Subcutaneous abdominal adipose tissue (tissue), 5 donors: ENCODE results near the gene SLC38A3.

Experiments
- H3K27ac ChIP-seq: one replicate; pipeline ENCODE4 v1.7.0; 2013; ENCODE audit warnings: low read depth, mild to moderate bottlenecking, inconsistent platforms, low read length, moderate library complexity
- H3K27me3 ChIP-seq, 5 donors: one replicate each; pipeline ENCODE4 v1.7.0; 2013; ENCODE audit warnings: low read length in 5 of 5, inconsistent platforms in 1 of 5; ENCODE audit not compliant: control insufficient read depth in 5 of 5, insufficient read depth in 4 of 5
- H3K36me3 ChIP-seq, 5 donors: one replicate each; pipeline ENCODE4 v1.7.0; 2013; ENCODE audit warnings: low read length in 5 of 5; ENCODE audit not compliant: control insufficient read depth in 5 of 5, insufficient read depth in 5 of 5
- H3K4me1 ChIP-seq, 5 donors: one replicate each; pipeline ENCODE4 v1.7.0; 2013; ENCODE audit warnings: low read length in 5 of 5, mild to moderate bottlenecking in 3 of 5, moderate library complexity in 1 of 5; ENCODE audit not compliant: control insufficient read depth in 5 of 5, insufficient read depth in 5 of 5
- H3K4me3 ChIP-seq, 5 donors: one replicate each; pipeline ENCODE4 v1.7.0; 2013; ENCODE audit warnings: low read length in 5 of 5, low read depth in 1 of 5
- H3K9ac ChIP-seq, 5 donors: one replicate each; pipeline ENCODE4 v1.7.0; 2013; ENCODE audit warnings: low read length in 5 of 5, mild to moderate bottlenecking in 4 of 5, moderate library complexity in 3 of 5
- H3K9me3 ChIP-seq, 5 donors: one replicate each; pipeline ENCODE4 v1.7.0; 2013; ENCODE audit warnings: low read length in 5 of 5; ENCODE audit not compliant: control insufficient read depth in 5 of 5
- donor health status: healthy.
- donor health status: healthy.
- donor health status: healthy.
- donor health status: healthy.
- donor health status: healthy.

Gene SLC38A3

DNA sequence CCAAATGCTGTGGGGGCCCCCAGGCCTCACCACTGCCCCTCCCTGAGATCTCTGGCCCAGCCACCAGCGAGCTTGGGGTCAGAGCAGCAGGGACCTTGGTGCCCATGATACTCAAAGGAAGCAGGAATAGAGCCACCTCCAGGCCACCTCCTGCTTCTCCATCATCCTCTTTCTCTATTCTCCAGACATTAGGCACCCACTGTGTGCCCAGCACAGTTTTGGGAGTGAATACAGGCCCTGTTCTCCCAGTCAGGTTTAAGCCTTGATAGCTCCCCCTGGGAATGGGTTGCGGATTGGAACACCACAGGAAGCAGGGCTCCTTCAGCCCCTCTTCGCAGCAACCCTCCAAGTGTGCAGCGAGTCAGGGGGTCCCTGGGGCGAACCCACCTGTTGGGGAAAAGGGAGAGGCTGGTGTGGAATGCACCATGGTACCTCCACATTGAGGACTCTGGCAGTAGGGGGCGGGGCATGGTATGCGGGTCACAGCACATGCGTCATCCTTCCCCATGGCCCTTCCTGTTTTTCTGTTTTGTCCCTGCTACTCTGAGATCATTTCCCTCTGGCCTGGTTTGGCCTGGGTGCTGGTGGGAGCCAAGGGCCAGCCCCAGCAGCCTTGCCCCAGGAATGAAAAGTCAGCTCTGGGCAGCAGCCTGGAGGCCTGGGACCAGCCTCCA, 49.6 kb downstream of the SLC38A3 start:
- H3K27ac ChIP-seq, result peak overlapping the region; percentile 92
- peak overlapping the region in 1 of 5 donors; percentile 10 for H3K4me3 ChIP-seq
- H3K9me3 ChIP-seq, result peaks cover 0 to 10% (median 6%) of the 10 kb centered on the region in 5 donors
- no peaks in the 10 kb centered on the region for H3K27me3 ChIP-seq
- H3K9ac ChIP-seq, result peak overlapping the region in 4 of 5 donors; percentile 33 to 66 (median 58)
- H3K36me3 ChIP-seq, result peaks cover 0 to 89% (median 70%) of the 10 kb centered on the region in 5 donors
- peaks cover 15 to 77% (median 53%) of the 10 kb centered on the region in 5 donors for H3K4me1 ChIP-seq

DNA sequence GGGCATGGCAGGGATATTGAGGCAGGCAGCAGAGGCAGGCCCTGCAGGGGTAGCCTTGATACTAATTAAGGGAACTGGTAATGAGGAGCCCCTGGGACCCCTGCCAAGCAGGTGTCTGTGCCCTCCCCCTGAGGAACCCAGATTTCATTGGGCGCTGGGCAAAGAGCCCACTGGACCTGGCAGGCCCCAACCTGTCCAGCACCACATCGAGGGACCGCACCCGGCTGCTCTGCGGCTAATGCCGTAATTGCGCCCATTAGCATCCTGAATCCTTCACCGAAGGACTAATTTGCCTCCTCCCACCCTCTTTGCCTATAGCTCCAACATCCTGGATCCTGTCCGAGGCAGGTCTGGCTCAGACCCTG, 50.2 kb downstream of the SLC38A3 start:
- Histone ChIP-seq H3K4me1 (peaks cover 10 to 73% (median 51%) of the 10 kb centered on the region in 5 donors), H3K27me3 (no peaks in the 10 kb centered on the region), H3K27ac (peak overlapping the region; percentile 92), H3K4me3 (peak overlapping the region in 1 of 5 donors; percentile 10), H3K9me3 (peaks cover 0 to 10% (median 6%) of the 10 kb centered on the region in 5 donors), H3K36me3 (peaks cover 0 to 84% (median 66%) of the 10 kb centered on the region in 5 donors), H3K9ac (peak overlapping the region in 2 of 5 donors; percentile 46 to 56)

DNA sequence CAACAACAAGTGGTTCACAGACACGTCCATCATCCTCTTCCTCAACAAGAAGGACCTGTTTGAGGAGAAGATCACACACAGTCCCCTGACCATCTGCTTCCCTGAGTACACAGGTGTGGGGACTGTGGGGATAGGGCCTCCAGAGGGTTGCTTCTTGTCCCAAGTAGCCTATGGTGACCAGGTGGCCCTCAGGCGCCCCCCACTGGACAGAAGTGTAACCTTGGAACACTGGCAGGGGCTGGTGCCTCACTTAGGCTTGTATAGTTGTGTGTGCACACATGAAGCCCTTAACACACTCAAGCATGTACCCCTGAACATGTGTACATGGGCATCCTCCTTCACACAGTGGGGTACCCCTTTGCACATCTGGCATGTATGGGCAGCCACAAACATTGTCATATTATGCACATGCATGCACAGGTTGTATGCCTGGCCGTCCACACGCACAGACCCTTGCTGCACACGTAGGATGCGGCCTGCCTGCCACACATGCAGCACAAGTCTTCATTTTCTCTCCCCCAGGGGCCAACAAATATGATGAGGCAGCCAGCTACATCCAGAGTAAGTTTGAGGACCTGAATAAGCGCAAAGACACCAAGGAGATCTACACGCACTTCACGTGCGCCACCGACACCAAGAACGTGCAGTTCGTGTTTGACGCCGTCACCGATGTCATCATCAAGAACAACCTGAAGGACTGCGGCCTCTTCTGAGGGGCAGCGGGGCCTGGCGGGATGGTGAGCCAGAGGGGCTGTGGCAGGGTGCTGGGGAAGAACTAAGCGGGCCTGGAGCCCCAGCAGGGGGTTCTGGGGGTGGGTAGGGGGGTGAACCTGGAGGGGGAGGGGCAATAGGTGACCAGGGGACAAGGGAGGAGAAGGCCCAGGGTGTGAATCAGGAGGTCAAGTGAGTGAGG, 52.2 kb downstream of the SLC38A3 start:
- Histone ChIP-seq H3K27me3 (no peaks in the 10 kb centered on the region), H3K4me3 (peak overlapping the region in 1 of 5 donors; percentile 13), H3K4me1 (peaks cover 8 to 68% (median 53%) of the 10 kb centered on the region in 5 donors), H3K9ac (no peak overlapping the region), H3K27ac (no peak overlapping the region), H3K9me3 (peaks cover 0 to 10% (median 6%) of the 10 kb centered on the region in 5 donors), H3K36me3 (peaks cover 0 to 65% (median 57%) of the 10 kb centered on the region in 5 donors)

DNA sequence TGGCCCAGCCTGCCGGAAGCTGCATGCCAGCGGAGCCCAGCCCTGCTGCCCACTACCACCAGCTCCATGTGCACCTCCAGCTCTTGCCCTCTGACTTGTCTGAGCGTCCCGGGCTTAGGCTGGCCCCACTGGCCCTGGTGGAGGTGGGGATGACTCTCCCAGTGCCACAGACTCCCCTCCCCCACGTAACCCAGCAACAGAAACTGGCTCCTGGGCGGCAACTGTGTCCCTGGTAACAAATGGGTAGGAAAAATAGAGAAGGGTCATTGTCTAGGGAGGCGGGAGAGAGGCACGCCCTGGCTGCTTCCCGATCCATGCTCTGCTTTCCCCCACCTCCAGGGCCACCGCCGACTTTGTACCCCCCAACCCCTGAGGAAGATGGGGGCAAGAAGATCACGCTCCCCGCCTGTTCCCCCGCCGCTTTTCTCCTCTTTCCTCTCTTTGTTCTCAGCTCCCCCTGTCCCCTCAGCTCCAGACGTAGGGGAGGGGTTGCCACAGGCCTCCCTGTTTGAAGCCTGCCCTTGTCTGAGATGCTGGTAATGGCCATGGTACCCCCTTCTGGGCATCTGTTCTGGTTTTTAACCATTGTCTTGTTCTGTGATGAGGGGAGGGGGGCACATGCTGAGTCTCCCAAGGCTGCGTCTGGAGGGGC, 53.1 kb downstream of the SLC38A3 start:
- Histone ChIP-seq H3K4me1 (peaks cover 8 to 63% (median 59%) of the 10 kb centered on the region in 5 donors), H3K27ac (no peak overlapping the region), H3K9ac (no peak overlapping the region), H3K9me3 (peaks cover 0 to 10% (median 6%) of the 10 kb centered on the region in 5 donors), H3K4me3 (peak overlapping the region in 1 of 5 donors; percentile 0), H3K27me3 (no peaks in the 10 kb centered on the region), H3K36me3 (peaks cover 0 to 56% (median 48%) of the 10 kb centered on the region in 5 donors)

DNA sequence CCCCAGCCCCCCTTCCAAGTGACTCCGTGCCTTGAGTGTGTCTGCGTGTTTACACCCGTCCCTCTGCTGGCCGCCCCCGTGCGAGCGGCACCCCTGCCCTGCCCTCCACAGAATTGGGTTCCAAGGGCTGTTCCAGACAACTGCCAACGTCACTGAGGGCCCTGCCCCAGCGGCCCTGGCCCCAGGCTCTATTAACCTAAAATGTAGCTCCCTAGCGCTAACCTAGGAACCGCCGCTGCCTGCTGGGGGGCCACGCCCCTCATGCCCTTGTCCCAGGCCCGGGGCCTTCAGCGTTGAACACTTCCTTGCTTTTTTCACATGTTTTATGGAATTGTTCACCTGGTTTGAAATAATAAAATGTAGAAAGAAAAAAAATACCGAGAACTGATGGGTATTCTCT, 53.9 kb downstream of the SLC38A3 start:
- no peak overlapping the region for H3K27ac ChIP-seq
- peaks cover 0 to 10% (median 6%) of the 10 kb centered on the region in 5 donors for H3K9me3 ChIP-seq
- peaks cover 0 to 47% (median 42%) of the 10 kb centered on the region in 5 donors for H3K36me3 ChIP-seq
- H3K9ac ChIP-seq, result no peak overlapping the region
- H3K27me3 ChIP-seq, result no peaks in the 10 kb centered on the region
- no peak overlapping the region for H3K4me3 ChIP-seq
- H3K4me1 ChIP-seq, result peaks cover 8 to 63% (median 60%) of the 10 kb centered on the region in 5 donors

DNA sequence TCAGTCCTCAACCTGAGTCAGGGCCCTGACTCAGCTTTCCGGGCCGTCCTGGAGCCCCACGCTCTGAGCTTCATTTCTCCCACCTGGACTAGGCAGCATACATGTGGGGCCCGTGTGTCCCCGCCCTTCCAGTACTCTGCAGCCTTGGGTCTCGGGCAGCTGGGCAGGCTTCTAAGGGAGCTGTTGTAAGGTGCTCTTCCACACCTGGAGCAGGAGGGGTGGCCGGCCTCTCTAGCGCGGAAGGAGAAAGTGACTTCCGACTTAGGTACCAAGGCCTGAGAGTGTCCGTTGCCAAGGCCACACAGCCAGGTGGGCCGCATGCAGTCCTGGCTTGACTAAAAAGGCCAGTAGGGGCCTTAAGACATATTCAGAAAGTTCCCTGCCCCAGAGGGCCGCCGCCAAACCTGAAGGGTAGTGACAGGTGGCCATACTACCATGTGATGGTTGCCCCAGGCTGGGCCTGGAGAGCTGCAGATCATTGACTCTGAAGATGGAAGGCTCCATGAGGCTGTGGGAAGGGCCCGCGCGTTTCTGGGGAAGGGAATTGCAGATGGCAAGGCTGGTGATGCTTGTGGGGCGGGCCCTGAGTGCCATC, 54.5 kb downstream of the SLC38A3 start:
- Histone ChIP-seq H3K4me3 (peak overlapping the region in 2 of 5 donors; percentile 64 to 69), H3K27ac (peak overlapping the region; percentile 88), H3K36me3 (peaks cover 0 to 42% (median 37%) of the 10 kb centered on the region in 5 donors), H3K4me1 (peaks cover 6 to 63% (median 60%) of the 10 kb centered on the region in 5 donors), H3K9ac (peak overlapping the region in 3 of 5 donors; percentile 18 to 72 (median 41)), H3K27me3 (no peaks in the 10 kb centered on the region), H3K9me3 (peaks cover 0 to 10% (median 6%) of the 10 kb centered on the region in 5 donors)

DNA sequence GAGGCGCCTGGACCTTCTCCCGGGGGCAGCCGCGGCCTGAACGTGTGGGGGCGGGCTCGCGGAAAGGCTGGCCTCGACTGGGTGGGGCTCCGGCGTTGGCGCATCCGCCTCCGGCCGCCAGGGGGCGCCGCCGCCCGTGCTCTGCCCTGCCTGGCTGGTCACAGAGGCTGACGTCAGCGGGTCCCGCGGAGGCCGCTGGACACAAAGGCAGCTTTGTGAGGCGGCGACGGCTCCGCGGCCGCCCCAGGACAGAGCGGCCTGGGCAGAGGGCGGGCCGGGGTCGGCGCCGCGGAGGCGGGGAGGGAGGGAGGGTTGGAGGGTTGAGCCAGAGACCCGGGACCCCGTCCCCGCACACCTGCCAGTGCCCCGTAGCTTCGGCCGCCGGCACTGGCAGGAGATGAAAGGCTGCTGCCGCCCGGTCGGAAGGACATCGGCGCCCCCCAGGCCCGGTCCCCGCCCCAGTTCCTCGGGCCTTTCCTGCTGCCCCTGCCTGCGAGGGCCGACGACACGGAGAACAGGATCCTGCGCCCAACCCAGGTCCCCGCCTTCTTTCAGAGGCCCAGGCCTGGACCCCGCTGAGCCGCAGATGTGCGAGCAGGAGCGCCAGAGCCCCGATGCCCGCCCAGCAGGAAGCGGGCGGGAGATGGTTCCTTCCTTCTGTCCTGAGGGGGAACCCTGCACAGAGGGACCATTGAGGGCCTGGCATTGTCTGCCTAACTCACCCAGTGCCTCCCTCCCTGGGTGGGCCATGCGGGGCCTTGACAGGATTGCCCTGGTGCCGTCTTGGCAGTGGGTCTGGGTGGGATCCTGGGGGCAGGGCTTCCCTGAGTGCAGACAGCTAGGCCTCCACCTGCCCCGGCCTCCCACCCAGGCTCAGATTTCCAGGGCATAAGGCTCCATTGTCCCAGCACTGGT, 55.2 kb downstream of the SLC38A3 start:
- H3K9me3 ChIP-seq, result peaks cover 0 to 10% (median 6%) of the 10 kb centered on the region in 5 donors
- peak overlapping the region in 4 of 5 donors; percentile 57 to 69 (median 63) for H3K4me3 ChIP-seq
- H3K4me1 ChIP-seq, result peaks cover 0 to 63% (median 58%) of the 10 kb centered on the region in 5 donors
- peak overlapping the region; percentile 38 to 87 (median 77) for H3K9ac ChIP-seq
- H3K27me3 ChIP-seq, result no peaks in the 10 kb centered on the region
- peaks cover 0 to 36% (median 30%) of the 10 kb centered on the region in 5 donors for H3K36me3 ChIP-seq
- H3K27ac ChIP-seq, result peak overlapping the region; percentile 88

DNA sequence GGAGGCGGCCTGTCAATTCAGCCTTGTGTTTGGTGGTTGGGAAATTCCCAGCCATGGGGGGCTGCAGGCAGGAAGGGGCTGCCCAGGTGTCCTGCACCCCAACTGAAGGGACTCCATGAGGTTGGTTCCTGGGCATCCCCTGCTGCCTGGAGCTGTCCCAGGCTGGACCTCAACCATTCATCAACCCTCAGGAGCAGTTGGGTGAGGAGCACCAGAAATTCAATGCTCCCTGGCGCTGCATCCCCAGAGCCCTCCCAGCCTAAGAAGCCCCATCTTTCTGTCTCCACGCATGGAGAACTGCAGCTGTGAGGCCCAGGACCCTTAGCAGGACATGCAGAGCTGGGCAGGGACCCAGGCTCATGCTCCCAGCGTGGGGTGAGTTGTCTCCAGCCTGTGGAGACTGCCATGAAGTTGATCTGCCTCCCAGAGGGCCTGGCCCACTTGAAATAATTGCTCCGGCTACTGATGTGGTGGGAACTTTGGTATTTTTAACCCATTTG, 55.9 kb downstream of the SLC38A3 start:
- no peaks in the 10 kb centered on the region for H3K27me3 ChIP-seq
- peak overlapping the region; percentile 38 to 87 (median 77) for H3K9ac ChIP-seq
- H3K36me3 ChIP-seq, result peaks cover 0 to 32% (median 27%) of the 10 kb centered on the region in 5 donors
- H3K9me3 ChIP-seq, result peaks cover 0 to 10% (median 6%) of the 10 kb centered on the region in 5 donors
- peak overlapping the region; percentile 15 to 69 (median 62) for H3K4me3 ChIP-seq
- peak overlapping the region; percentile 88 for H3K27ac ChIP-seq
- H3K4me1 ChIP-seq, result peaks cover 2 to 66% (median 59%) of the 10 kb centered on the region in 5 donors
